ENCODE measurements around the gene KRT16.
"Not testable (repeated sequence)": the region's sequence is repeated elsewhere in the genome, so short reads cannot be mapped to it uniquely, and the experiment has no call there.

Gene KRT16

DNA sequence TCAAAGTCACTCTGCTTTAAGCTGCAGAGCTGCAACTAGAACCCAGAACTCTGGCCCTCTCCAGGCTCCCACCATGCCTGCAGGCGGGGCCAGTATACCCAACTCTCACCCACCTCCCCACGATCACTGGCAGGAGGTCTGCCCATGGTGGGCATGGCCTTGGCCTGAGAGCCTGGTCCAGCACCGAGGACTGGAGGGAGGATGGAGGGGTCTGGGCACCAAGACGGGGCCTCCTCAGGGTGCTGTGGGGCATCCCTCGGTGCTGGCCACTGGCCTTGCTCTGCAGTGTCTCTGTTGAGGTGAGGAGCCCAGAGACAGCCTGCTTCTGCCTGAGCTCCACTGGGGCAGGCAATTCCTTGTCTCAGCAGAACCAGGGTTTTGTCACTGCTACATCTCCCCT, 1.5 kb upstream of the KRT16 start:
- no peak for DNase-seq

DNA sequence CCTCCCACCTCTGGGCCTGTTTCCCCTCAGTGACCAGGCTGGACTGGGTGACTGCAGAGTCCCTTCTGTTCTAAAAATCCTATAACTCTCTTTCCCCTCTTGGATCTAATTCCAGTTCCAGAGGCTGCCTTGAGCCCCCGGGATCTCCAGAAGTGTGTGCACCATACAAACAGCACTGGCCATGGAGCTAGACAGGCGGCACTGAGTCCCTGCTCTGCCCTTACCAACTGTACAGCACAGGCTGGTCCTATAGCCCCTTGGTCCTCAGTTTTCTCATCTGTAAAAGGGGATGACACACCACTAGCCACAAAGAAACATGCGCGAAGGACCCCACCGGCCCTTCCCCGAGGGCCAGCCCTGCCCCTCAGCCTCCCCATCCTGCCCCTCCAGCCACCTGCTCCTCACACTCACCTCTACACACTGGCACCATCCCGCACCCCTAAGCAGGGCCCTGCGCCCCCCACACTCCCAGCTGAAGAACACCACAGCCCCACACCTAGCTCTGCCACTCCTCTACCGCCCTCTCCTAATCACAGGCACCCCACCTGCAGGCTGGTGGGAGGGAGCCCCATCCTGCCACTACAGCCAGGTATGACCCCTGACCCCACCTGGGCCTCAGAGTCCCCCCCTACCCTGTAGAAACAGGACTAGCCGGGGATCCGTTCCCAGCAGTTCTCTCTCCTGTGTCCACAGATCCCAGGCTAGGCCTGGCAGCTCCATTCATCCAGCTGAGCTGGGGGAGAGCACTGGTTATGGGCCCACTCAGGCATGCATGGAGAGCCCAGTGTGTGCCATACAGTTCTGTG, 913 bp upstream of the KRT16 start:
- no peak for DNase-seq

DNA sequence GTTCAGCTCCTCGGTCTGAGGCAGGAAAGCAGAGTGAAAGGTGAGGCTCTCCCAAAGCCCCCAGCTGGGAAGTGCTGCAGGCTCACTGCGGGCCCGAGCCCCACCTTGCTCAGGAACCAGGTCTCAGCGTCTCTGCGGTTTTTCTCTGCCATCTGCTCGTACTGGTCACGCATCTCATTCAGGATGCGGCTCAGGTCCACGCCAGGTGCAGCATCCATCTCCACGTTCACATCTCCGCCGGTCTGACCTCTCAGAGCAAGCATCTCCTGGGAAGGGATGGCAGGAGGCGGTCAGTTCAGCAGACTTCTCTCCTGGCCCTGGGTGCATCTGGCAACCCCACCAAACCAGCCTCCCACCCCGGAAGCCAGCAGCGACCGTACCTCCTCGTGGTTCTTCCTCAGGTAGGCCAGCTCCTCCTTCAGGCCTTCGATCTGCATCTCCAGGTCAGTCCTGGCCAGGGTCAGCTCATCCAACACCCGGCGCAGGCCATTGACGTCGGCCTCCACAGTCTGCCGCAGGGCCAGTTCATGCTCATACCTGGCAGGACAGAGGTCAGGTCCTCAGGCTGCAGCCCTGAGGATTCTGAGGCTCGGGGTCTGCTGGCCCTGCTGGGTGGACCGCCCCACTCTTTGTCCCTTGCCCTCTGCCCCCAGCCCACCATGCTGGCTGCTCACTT, 1.5 kb downstream of the KRT16 start:
- DNase-seq = no peak

DNA sequence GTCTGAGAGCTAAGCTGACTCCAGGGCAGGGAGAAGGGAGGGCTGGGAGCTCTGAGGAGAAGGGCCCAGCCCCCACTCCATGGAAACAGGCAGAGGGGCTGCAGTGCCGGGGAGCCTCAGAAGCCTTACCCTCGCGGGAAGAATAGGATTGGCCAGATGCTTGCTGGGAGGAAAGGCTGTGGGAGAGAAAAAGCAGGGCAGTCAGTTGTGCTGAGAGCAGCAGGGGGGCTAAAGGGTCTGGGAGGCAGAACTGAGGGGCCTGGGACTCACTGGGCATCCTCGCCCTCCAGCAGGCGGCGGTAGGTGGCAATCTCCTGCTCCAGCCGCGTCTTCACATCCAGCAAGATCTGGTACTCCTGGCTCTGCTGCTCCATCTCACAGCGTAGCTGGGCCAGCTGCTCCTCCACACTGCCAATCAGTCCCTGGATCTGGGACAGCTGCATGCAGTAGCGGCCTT, 2.5 kb downstream of the KRT16 start:
- not testable (repeated sequence) for DNase-seq

DNA sequence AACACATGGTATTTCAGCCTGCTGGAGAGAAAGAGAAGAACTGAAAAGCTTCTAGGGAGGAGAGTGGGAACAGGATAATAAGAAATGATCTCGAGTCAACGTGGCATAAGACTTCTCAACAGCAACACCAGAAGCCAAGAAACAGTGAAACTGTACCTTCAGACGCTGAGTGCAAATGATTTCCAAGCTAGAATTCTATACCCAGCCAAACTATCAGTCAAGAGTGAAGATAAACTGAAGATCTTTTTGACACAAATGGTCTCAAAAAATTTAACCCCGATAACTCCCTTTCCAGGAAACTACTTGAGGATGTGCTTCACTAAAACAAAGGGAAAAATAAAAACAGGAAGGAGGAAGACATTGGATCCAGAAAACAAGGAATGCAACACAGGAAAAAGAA, 5.6 kb downstream of the KRT16 start:
- DNase-seq = not testable (repeated sequence)

DNA sequence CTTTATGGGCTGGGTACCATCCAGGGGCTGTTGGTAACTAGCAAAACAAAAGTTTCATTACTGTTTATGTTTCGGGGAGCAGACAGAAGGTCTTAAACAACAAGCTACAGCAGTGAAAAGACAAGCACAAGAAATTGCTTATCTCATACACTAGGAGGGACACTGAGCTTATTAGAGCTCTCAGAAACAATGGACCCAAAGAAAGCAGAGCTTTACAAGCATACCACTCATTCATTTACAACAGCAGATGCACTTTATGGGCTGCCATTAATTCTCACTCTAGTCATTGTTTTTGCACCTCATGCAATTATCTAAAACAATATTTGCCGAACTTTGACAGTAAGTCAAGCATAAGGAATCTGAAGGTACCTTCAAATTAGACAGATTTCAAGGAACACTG, 10.0 kb downstream of the KRT16 start:
- no peak for DNase-seq

DNA sequence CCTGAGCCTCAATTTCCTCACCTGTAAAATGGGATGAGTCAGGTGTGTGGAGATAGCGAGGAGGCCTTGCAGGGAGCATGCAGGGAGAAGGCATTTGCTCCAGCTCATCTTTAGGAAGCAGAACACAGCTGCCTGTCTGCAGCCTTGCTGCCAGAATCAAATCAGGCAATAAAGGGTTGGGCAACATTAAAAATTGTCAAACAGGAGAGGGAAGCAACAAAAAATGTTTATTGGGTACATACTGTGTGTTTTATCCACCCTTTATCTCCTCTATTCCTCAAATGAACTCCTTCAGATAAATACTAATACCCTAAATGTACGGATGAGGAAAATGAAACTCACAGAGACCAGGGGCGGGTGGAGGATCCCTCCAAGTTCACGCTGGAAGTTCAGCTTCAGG, 12.2 kb downstream of the KRT16 start:
- DNase-seq = no peak

DNA sequence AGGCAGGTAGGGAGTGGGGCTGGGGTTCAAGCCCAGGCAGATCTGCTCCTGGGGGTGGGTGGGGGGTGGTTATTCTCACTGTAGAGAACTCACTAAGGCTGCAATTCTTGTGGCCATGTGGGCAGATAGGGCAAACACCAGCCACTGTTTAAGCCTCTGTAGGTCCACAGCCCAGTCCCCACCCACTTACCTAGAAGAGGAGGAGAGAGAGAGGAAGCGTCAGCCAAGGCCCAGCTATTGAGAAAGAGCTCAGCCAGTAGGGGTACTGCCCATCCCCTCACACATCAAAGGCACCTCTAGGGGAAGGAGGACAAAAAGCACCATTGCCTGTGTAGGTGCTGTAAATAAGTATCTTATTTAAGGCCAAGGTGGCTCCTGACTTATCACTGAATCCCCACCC, 12.9 kb downstream of the KRT16 start:
- no peak for DNase-seq

DNA sequence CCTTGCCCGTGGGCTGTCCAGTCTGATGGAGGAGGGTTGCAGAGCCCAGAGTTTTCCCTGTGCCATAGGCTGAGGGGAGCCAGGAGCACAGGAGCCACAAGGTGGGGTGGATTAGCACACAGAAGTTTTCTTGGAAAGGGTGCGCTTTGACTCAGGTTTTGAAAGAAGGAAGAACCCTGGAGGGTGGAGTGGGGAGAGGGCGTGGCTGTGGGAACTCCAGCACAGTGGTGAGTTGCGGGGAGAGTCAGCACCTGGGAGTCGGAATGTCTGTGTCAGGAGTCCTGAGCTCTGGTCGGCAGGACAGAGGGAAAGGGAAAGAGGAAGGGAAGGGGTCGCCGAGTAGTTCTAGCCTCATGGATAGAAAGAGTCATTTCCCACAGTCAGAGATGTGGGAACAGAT, 17.0 kb downstream of the KRT16 start:
- DNase-seq = no peak

DNA sequence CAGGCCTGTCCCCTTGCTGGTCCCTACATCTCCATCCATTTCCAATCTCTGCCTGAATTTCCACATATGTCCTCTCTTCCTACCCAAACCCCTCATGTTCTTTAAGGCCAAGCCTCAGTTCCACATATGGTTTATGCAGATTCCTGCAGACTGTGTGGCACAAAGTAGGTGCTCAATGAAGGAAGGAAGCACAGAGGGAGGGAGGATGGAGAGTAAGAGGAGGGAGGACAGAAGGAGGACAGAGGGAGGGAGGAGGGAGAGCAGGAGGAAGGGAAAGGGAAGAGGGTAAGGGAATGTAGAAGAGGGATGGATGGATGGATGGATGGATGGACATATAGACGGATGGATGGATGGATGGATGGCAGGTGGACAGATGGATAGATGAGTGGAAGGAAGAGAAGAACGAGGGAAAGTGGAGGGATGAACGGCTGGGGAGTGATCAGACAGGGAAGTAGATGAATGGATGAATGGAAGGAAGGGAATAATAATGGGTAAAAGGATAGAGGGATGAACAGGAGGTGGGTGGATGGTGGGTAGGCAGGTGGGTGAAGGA, 18.1 kb downstream of the KRT16 start:
- DNase-seq = no peak

DNA sequence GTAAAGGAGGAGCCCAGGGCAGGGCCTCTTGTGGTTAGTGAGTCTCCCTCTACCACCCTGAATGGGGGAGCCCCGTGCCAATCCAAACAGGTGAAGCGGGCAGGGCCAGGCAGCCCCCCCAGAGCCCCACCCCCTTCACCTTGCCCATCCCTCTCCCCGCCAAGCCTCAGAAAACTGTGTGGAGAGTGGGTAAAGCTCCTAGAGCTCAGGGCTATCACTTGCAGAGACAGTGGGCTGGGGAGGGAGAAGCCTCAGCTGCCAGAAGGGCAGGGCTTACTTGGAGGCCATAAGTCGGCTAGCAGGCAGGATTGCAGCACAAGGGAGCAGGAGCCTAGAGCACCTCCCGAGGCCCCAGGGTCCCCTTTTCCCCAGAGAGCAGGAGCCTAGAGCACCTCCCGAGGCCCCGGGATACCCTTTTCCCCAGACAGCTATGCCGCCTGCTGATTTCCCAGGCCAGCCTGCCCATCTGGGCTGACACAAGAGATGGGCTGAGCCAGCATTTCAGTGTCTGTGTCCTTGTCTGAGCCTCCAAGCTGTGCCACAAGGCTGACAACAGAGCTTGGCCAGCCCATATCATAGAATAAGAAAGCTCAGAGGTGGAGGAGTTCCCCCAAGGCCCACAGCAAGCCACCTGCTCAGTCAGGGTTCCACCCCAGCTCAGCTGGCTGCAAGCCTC, 19.1 kb downstream of the KRT16 start:
- DNase-seq = no peak

DNA sequence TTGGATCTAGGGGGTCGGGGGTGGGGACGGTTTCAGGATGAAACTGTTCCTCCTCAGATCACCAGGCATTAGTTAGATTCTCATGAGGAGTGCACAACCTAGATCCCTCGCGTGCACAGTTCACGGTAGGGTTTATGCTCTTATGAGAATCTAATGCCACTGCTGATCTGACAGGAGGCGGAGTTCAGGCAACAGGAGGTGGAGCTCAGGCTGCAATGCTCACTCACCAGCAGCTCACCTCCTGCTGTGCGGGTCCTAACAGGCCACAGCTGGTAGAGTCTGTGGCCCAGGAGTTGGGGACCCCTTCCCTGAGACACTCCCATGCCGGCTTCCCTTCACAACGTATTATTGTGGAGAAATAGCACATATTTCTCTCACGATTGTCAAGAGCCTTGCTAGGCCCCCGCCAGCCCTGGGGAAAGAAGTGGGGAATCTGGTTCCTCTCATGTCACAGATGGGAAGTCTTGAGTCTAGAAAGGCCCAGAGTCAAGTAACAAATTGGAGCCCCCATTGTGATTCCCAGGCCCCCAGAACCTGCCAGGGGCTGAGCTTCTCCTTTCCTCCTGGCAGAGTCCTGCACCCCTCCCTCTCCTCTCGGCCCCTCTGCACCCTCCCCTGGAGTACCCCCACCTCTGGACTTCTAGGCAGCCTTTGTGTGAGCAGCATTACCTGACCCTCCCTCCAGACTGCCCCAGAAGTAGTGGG, 19.8 kb downstream of the KRT16 start:
- no peak for DNase-seq

DNA sequence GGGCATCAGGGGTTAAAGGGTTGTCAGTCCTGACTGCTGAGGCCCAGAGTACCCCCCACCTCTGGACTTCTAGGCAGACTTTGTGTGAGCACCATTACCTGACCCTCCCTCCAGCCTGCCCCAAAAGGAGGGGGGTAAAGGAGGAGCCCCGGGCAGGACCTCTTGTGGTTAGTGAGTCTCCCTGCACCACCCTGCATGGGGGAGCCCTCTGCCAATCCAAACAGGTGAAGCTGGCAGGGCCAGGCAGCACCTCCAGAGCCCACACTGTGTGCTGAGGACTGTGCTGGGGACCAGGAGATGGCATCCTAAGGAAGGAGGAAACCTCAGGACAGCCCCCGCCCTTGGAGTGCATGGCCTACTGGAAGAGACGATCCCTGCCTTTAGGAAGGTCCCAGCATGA, 23.3 kb downstream of the KRT16 start:
- no peak for DNase-seq

DNA sequence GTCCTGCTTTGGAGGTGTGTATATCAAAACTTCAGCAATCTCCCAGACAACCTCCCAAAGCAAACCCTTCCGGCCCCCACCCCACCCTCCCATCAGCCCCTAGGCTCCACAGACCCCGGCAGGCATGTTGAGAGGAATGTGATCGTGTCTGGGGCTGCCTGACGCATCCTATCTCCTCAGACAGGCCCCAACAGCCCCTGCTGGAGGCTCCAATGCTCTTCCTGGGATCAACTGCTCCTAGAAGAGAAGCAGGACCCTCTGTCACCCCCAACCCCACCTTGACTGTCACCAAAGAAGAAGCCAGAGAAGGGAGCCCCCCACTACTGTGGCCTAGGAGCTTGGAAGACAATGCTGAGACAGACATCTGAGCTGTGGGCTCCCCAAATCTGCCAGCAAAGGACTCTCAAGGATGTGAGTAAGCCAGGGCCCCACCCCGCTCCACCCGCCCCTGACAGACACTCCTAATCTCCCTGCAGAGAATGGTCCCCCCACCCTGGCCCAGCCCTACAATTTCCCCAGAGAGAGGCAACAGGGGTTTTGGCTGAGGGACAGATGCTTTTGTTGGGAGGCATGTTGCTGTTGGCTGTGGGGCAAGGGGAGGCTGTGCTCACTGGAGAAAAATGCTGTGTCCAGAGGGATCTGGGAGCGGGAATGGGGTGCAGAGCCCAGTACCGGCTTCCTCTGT, 24.3 kb downstream of the KRT16 start:
- no peak for DNase-seq

DNA sequence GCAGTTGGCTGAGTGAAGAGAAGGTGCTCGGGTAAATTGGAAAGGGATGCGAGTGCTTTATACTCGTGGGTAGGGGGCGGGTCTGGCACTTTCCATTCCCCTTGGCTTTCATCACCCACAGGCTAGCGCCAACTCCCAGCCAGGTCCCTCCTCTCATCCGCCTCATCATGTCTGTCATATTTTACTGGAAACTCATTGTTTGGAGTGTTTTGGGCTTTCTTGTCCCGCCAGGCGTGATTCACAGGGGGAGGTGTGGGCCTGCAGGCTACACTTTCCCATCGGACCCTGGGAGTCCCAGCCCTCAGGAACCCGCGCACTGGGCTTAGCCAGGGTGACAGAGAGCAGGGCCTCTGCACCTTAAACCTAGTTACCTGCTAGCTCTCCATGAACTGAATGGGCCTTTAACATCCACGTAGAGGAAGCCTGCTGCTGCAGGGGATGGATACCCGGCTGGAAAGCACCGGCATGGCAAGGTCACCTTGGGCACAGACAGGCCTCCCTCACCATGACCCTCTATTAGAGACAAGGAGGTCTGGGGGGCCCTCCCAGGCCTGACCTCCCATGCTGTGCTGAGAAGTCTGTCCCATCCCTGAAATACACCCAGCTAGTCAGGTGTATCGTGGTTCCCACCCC, 25.6 kb downstream of the KRT16 start, which contains the start of gene KRT14:
KRT14 (minus strand) TSS at position 33 of the 633 bp plus-strand sequence. CDS start 61 bp downstream, outside the sequence.
- DNase-seq = no peak

DNA sequence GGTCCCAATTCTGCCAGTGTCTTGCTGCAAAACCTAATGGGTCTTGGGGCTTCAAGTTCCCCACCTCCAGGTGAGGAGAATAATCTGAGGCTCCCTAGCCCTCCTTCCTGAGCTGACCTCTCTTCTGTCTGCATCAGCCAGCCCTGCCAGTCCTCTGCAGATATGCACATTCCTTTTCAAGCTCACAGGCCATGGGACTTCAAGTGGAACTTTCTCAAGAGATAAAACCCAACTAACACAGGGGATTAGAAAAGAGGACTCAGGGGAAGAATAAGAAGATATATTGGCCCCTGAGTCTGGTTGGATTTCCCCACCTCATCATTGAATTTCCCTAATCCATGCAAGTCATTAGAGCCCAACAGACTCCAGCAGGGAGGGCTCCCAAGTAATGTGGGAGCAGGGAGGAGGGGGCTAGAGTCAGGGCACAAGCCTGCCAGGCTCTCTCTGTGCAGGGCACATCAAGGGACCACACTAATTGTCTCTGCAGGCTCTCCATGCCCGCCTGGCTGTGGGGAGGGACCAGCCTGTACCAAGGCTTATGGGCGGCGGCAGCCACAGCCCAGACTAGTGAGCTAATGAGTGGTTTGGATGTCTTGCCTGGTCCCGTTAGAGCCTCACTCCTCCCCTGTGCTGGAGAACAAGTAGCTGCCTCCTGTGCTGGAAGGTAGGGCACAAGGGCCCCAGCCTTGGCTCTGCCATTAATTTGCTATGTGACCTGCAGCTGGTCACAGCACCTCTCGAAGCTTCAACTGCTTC, 27.1 kb downstream of the KRT16 start:
- no peak for DNase-seq

DNA sequence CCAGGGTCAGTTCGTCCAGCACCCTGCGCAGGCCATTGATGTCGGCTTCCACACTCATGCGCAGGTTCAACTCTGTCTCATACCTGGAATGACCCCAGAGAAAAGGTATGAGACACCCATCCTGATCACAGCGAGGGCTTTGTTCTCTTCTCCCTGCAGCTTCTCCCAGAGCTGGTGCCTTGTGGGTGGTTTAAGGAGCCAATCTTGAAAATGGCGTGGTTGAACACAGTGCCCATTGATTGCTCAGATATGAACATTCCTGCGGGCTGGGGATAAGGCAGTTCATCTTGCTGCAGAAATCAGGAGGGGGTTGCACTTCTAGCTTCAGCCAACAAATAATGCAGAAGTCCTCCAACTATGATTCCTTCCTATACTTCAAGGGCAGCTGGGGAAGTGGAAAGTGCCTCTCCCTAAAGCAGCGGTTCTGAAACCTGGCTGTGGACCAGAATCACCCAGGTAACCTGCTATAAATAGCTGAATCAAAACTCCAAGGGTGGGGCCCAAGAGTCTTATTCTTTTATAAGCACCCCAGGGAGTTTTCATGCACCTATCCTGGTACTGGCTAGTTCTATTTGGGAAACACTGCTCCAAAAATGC, 28.1 kb downstream of the KRT16 start:
- not testable (repeated sequence) for DNase-seq

DNA sequence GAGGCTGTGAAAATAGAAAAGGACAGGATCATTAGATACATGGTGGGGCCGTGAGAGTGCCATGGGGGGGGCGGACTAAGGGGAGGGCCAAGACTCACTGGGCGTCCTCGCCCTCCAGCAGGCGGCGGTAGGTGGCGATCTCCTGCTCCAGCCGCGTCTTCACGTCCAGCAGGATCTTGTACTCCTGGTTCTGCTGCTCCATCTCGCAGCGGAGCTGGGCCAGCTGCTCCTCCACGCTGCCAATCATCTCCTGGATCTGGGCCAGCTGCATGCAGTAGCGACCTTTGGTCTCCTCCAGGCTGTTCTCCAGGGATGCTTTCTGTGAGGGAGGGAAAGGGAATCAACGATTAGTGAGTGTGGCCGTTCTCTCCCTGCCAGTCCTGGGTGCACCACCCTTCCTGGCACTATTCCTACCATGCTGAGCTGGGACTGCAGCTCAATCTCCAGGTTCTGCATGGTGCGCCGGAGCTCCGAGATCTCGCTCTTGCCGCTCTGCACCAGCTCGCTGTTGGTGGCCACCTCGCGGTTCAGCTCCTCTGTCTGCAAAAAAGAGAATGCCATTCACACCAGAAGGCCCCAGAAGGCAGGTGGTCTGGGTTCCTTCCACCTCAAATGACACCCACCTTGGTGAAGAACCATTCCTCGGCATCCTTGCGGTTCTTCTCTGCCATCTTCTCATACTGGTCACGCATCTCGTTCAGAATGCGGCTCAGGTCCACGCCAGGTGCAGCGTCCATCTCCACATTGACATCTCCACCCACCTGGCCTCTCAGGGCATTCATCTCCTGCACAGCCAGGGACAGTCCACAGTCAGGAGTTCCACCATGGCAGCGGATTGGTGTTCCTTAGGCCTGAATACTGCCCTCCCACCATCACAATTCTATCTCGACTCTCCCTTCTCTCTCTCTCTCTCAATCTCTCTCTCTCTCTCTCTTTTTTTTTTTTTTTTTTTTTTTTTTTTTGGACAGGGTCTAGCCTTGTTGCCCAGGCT, 29.1 kb downstream of the KRT16 start:
- DNase-seq = no peak

Measured in activated CD4-positive, CD25-positive, alpha-beta regulatory T cell (primary cell).